ENCODE results near the gene CMKLR1. TPM values are rescaled to one million over a fixed set of nuclear protein-coding genes. Genes with fewer than 3 reads are reported as not detected.

Gene CMKLR1
- total RNA-seq, 1 experiment from 2014 or later = 0.12 TPM

DNA sequence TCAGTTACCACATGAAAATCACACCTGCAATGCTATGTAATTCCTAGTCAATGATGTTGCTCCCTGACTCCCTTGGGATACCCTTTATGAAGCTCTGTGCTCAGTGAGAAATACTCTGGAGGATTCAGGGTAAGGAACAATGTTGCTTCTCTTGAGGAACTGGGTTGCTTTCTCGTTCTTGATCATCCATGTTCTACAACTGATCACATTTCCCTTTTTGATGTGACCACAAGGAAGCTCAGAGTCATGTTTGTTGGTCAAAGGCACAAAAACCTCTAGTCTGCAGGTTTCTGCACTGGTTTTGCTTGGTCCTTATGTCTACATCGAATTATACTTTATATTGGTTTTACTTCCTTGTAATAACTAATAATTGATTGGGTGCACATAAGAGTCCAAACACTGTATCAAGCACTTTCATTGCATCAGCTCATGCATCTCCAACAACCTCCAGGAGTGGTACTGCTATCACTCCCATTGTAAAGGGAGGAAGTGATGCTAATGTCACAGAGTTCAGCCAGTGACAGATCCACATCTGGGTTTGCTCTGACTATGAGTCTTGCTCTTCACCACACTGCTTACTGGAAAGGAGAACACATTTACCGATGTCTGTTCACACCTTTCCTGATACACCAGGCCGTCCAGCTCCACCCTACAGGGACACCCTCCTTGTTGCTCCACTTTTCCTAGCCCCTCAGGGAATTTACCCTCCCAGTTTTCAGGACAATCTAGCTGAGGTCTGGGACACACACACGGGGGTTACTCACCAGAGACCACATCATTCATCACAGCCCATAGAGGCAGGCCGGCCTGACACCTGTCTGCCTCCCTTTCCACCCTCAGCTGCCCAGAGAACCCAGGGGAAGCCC lies 41.0 kb downstream of the CMKLR1 start:
- Mint-ChIP-seq H3K27me3 (ENCODE audit: insufficient read depth, unreplicated experiment) (peaks cover 33% of the 10 kb centered on the region), H3K27ac (ENCODE audit: low read depth, unreplicated experiment) (no peak overlapping the region), H3K4me3 (ENCODE audit: unreplicated experiment) (no peak overlapping the region), H3K36me3 (ENCODE audit: insufficient read depth, unreplicated experiment) (no peaks in the 10 kb centered on the region), H3K9me3 (ENCODE audit: unreplicated experiment) (no peaks in the 10 kb centered on the region), H3K4me1 (ENCODE audit: insufficient read depth, unreplicated experiment) (peaks cover 13% of the 10 kb centered on the region)
- no peak for DNase-seq (ENCODE audit: unreplicated experiment)
- ChIA-PET CTCF (no interaction called here), POLR2A (no interaction called here)
- intact Hi-C loops (cut with micrococcal nuclease) = no loop called here
- BruUV-seq (replicated peaks) = no TSS peak
- TF ChIP-seq, protein P1, sequence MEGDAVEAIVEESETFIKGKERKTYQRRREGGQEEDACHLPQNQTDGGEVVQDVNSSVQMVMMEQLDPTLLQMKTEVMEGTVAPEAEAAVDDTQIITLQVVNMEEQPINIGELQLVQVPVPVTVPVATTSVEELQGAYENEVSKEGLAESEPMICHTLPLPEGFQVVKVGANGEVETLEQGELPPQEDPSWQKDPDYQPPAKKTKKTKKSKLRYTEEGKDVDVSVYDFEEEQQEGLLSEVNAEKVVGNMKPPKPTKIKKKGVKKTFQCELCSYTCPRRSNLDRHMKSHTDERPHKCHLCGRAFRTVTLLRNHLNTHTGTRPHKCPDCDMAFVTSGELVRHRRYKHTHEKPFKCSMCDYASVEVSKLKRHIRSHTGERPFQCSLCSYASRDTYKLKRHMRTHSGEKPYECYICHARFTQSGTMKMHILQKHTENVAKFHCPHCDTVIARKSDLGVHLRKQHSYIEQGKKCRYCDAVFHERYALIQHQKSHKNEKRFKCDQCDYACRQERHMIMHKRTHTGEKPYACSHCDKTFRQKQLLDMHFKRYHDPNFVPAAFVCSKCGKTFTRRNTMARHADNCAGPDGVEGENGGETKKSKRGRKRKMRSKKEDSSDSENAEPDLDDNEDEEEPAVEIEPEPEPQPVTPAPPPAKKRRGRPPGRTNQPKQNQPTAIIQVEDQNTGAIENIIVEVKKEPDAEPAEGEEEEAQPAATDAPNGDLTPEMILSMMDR (IDR thresholded peaks at IDR 0.05; ENCODE audit: unreplicated experiment) = no peak

- ChIA-PET CTCF (no interaction called here), POLR2A (interaction anchor here (0.6 kb wide), 1 partner anchor 57 kb away, joined by 5 read pairs; no protein-coding TSS in a partner anchor)
- intact Hi-C loops (cut with micrococcal nuclease) = no loop called here
- Mint-ChIP-seq H3K27ac (ENCODE audit: low read depth, unreplicated experiment) (no peak overlapping the region), H3K4me3 (ENCODE audit: unreplicated experiment) (no peak overlapping the region), H3K9me3 (ENCODE audit: unreplicated experiment) (peaks cover 3% of the 10 kb centered on the region), H3K27me3 (ENCODE audit: insufficient read depth, unreplicated experiment) (peaks cover 36% of the 10 kb centered on the region), H3K4me1 (ENCODE audit: insufficient read depth, unreplicated experiment) (peaks cover 8% of the 10 kb centered on the region), H3K36me3 (ENCODE audit: insufficient read depth, unreplicated experiment) (no peaks in the 10 kb centered on the region)
- BruUV-seq (replicated peaks) = no TSS peak
- no peak for DNase-seq (ENCODE audit: unreplicated experiment)
- TF ChIP-seq, protein P1 (IDR thresholded peaks at IDR 0.05; ENCODE audit: unreplicated experiment) = no peak
These were observed 41.7 kb downstream of the CMKLR1 start for GRCh38 chr12:108297424-108297823.

- intact Hi-C loops (cut with micrococcal nuclease) = no loop called here
- Mint-ChIP-seq H3K27me3 (ENCODE audit: insufficient read depth, unreplicated experiment) (peaks cover 41% of the 10 kb centered on the region), H3K4me1 (ENCODE audit: insufficient read depth, unreplicated experiment) (peaks cover 3% of the 10 kb centered on the region), H3K9me3 (ENCODE audit: unreplicated experiment) (peaks cover 7% of the 10 kb centered on the region), H3K27ac (ENCODE audit: low read depth, unreplicated experiment) (no peak overlapping the region), H3K4me3 (ENCODE audit: unreplicated experiment) (no peak overlapping the region), H3K36me3 (ENCODE audit: insufficient read depth, unreplicated experiment) (no peaks in the 10 kb centered on the region)
- ChIA-PET POLR2A (interaction anchor here (0.6 kb wide), 1 partner anchor 58 kb away, joined by 5 read pairs; no protein-coding TSS in a partner anchor), CTCF (interaction anchor here (0.6 to 0.7 kb wide), 2 partner anchors 63 to 123 kb away, joined by 4 read pairs; no protein-coding TSS in a partner anchor)
- no TSS peak for BruUV-seq (replicated peaks)
- TF ChIP-seq, protein P1 (IDR thresholded peaks at IDR 0.05; ENCODE audit: unreplicated experiment) = no peak
- no peak for DNase-seq (ENCODE audit: unreplicated experiment)
These were observed 42.2 kb downstream of the CMKLR1 start for GRCh38 chr12:108296945-108297344.

DNA sequence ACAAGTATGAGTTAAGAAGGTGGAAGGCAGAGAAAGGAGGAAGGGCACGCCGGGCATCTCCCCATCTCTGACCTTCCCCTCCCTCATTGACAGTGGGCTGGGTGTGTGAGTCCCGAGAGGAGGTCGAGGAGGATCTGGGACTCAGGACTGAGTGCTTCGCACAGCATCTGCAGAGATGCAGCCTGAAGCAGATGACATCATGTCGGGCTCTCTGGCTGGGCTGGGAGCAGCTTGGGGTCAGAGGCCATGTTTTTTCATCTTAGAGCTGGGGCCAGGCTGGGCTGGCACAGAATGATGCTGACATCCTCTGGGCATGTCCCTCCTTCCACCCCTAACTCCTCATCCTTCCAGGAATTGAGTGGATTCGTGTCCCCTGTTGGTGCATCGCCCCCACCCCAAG lies 43.5 kb downstream of the CMKLR1 start:
- H3K27me3 Mint-ChIP-seq (ENCODE audit: insufficient read depth, unreplicated experiment) = peaks cover 51% of the 10 kb centered on the region
- no peak overlapping the region for H3K27ac Mint-ChIP-seq (ENCODE audit: low read depth, unreplicated experiment)
- peaks cover 7% of the 10 kb centered on the region for H3K9me3 Mint-ChIP-seq (ENCODE audit: unreplicated experiment)
- TF ChIP-seq, protein P1 (IDR thresholded peaks at IDR 0.05; ENCODE audit: unreplicated experiment) = no peak
- intact Hi-C loops (cut with micrococcal nuclease) = no loop called here
- DNase-seq (ENCODE audit: unreplicated experiment) = no peak
- no TSS peak for BruUV-seq (replicated peaks)
- CTCF ChIA-PET = interaction anchor here (0.7 kb wide), 1 partner anchor 8 kb away, joined by 3 read pairs; no protein-coding TSS in a partner anchor
- H3K4me3 Mint-ChIP-seq (ENCODE audit: unreplicated experiment) = no peak overlapping the region
- H3K4me1 Mint-ChIP-seq (ENCODE audit: insufficient read depth, unreplicated experiment) = no peaks in the 10 kb centered on the region
- H3K36me3 Mint-ChIP-seq (ENCODE audit: insufficient read depth, unreplicated experiment) = no peaks in the 10 kb centered on the region
- POLR2A ChIA-PET = no interaction called here
